Psoas muscle (tissue), 8 donors: ENCODE measurements around the gene SETBP1. TPM values are rescaled to one million over a fixed set of nuclear protein-coding genes. Genes with fewer than 3 reads are reported as not detected.

Experiments
- ATAC-seq, 4 donors: fragments of 200-7000 bp; cut with Tn5 transposase; one replicate each; pipeline ENCODE4 v1.9.1; 2020; ENCODE audit warnings: moderate library complexity in 3 of 4, mild to moderate bottlenecking in 2 of 4
- DNase-seq, 2 donors: peaks; one replicate each; pipeline ENCODE4 v3.0.0-alpha.2; 2020
- H3K27ac ChIP-seq: fragments of 200-600 bp; one replicate; pipeline ENCODE4 v1.8.0; 2022
- H3K27me3 ChIP-seq, 3 donors: fragments of 200-600 bp in 1 of 3; one replicate each; pipeline versions ENCODE4 v1.6.1 to v1.8.0; 2013 to 2022; ENCODE audit warnings: low read length in 2 of 3, mild to moderate bottlenecking in 2 of 3, moderate library complexity in 1 of 3; ENCODE audit not compliant: insufficient read depth in 3 of 3
- H3K36me3 ChIP-seq, 2 donors: fragments of 200-600 bp in 1 of 2; one replicate each; pipeline versions ENCODE4 v1.6.1 to v1.8.0; 2013 to 2022; ENCODE audit warnings: low read depth in 1 of 2, mild to moderate bottlenecking in 1 of 2, moderate library complexity in 1 of 2; ENCODE audit not compliant: insufficient read depth in 1 of 2
- H3K4me1 ChIP-seq: fragments of 200-600 bp; one replicate; pipeline ENCODE4 v1.8.0; 2022
- H3K4me3 ChIP-seq: fragments of 200-600 bp; one replicate; pipeline ENCODE4 v1.8.0; 2022; ENCODE audit warnings: mild to moderate bottlenecking
- H3K9me3 ChIP-seq: fragments of 200-600 bp; one replicate; pipeline ENCODE4 v1.8.0; 2022
- WGBS, 3 donors: extraction: QIAGEN DNeasy Blood & Tissue Kit; methylation state at CpG; one replicate each; pipeline versions ENCODE4 v1.1.6 to v1.1.7; 2013; 5-methylcytosine and 5-hydroxymethylcytosine counted together
- intact Hi-C, 2 donors: fragments of 100-400 bp; cut with DNase I; formaldehyde crosslinking; loops; one replicate each; pipeline versions ENCODE4 v1.11.0 to v1.14.2; 2022
- polyA plus RNA-seq, 3 donors: library from polyadenylated mRNA; stranded (reverse); fragments of 200-250 nt; gene quantifications; one replicate each; pipeline ENCODE4 v1.2.3, GENCODE V29; 2013
- total RNA-seq, 4 donors: library from RNA; stranded (reverse); fragmentation: NEBNext Ultra II Directional in 2 of 4; extraction: Animal tissue kit (Norgen Biotek cat#: 25700) in 2 of 4; gene quantifications; one replicate each; pipeline versions ENCODE4 v1.2.1 to v1.2.4, GENCODE V29; 2021 to 2023
- TF ChIP-seq, protein P1 (sequence below): fragments of 200-600 bp; IDR thresholded peaks from one replicate; pipeline ENCODE4 v1.8.0; 2022; ENCODE audit warnings: antibody characterized with exemption
- donor health status: healthy with polysubstance abuse.
- donor health status: DM: no; HTN: no; CAD: no; lungs with moderate emphysema.
- donor health status: Bipolar disorder and iron deficiency.
- donor health status: healthy.
- donor health status: DM: yes; HTN: yes; CAD: no.
- donor health status: DM: no; HTN: no; CAD: no.
- donor health status: DM: no; HTN: no; CAD: no.
- donor health status: DM: yes; HTN: yes; CAD: no.

The SETBP1 gene
- total and polyA plus RNA-seq, 7 donors, result 0.61 to 21.0 (median 10.5) TPM

DNA sequence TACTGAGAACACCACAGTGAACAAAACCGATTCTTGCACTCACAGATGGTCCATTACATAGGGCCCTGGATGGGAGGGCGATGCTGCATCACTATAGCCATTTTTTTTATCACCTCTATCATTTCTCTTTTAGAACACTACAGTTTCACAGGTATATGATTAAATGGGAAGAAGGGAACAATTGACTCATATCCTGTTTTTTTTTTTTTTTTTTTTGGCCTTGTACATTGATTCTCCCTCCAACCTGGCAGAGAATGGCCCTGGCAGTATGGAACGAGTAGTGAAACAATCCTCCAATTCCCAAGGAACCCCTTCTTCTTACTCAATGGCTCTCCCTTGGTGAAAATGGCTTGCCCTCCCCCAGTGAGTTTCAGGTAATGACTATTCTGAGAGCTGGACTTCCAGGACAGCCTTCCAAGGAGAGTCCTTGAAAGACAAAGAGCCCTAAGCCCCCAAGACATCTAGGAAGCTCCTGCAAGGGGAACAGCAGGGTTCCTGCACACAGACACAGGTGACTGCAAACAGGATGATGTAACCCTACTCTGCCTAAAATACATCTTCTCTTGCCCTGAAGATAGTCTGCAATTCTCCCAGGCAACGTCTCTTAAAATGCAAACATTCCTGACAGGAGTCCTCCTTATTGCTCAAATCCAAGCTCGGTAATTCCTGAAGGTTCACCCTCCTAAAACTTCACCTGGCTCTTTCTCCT lies 405.4 kb downstream of the SETBP1 start:
- Histone ChIP-seq H3K4me3 (no peak overlapping the region), H3K9me3 (no peaks in the 10 kb centered on the region), H3K36me3 (no peaks in the 10 kb centered on the region), H3K27me3 (no peaks in the 10 kb centered on the region), H3K4me1 (no peaks in the 10 kb centered on the region), H3K27ac (no peak overlapping the region)
- DNase-seq, result no peak
- no peak for ATAC-seq
- WGBS, 3 donors, result 80 to 82% (median 82%) methylated on average over 5 of the region's 5 CpGs
- TF ChIP-seq, protein P1, sequence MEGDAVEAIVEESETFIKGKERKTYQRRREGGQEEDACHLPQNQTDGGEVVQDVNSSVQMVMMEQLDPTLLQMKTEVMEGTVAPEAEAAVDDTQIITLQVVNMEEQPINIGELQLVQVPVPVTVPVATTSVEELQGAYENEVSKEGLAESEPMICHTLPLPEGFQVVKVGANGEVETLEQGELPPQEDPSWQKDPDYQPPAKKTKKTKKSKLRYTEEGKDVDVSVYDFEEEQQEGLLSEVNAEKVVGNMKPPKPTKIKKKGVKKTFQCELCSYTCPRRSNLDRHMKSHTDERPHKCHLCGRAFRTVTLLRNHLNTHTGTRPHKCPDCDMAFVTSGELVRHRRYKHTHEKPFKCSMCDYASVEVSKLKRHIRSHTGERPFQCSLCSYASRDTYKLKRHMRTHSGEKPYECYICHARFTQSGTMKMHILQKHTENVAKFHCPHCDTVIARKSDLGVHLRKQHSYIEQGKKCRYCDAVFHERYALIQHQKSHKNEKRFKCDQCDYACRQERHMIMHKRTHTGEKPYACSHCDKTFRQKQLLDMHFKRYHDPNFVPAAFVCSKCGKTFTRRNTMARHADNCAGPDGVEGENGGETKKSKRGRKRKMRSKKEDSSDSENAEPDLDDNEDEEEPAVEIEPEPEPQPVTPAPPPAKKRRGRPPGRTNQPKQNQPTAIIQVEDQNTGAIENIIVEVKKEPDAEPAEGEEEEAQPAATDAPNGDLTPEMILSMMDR, result no peak
- intact Hi-C loops, result no loop called here

DNA sequence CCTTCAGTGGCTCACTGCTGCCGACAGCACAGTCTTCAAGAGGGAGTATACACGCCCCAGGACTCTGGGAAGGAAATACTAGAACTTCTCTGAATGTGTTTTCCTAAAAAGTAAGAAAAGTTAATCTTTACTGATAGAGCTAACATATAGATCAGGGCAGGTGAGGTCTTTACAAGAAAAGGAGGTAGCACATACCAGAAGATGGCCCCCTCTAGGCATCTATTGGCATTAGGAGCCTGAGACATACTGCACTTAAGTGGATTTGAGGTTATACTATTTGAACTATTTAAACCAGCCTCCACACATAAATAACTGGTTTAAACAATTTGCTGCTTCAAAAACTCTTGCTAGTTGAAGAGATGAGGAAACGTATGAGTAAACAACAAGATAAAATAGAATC lies 406.1 kb downstream of the SETBP1 start:
- no peak for ATAC-seq
- Histone ChIP-seq H3K36me3 (no peaks in the 10 kb centered on the region), H3K4me3 (no peak overlapping the region), H3K4me1 (no peaks in the 10 kb centered on the region), H3K27ac (no peak overlapping the region), H3K9me3 (no peaks in the 10 kb centered on the region), H3K27me3 (no peaks in the 10 kb centered on the region)
- DNase-seq, result no peak
- WGBS, 3 donors, result 87 to 97% (median 88%) methylated on average over 3 of the region's 3 CpGs
- TF ChIP-seq, protein P1, result no peak
- intact Hi-C loops, result no loop called here

DNA sequence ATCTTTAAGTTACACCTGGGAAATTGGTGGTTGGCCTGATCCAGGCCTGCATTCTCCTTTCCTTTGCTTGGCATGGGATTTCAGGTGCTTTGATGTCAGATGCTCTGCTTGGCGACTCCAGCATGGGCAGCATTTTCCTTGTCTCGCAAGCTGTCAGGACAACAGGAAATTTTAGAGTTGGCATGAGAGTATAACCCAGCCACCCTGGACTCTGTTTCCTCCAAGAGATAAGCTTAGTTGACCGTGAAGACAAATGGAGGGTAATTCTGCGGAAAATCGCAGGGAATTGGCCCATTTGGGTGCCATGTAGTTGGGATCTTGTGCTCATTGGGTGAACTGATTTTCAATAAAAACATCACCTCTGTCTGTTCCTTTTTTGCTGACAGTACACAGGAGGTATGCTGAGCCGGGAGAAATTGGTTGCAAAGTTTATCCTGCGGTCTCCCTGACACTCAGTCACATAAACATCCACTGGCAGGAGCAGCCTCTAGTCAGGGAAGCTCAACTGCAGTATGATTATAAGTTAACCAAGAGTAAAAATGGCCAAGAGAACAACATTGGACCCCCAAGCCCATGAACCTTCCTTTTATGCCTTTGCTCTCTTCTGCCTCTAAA lies 409.9 kb downstream of the SETBP1 start:
- ATAC-seq (no peak), DNase-seq (no peak)
- intact Hi-C loops, result no loop called here
- Histone ChIP-seq H3K27ac (no peak overlapping the region), H3K9me3 (no peaks in the 10 kb centered on the region), H3K27me3 (no peaks in the 10 kb centered on the region), H3K36me3 (no peaks in the 10 kb centered on the region), H3K4me3 (no peak overlapping the region), H3K4me1 (no peaks in the 10 kb centered on the region)
- TF ChIP-seq, protein P1, result no peak
- 86 to 92% (median 88%) methylated on average over 7 of the region's 7 CpGs for WGBS, 3 donors

DNA sequence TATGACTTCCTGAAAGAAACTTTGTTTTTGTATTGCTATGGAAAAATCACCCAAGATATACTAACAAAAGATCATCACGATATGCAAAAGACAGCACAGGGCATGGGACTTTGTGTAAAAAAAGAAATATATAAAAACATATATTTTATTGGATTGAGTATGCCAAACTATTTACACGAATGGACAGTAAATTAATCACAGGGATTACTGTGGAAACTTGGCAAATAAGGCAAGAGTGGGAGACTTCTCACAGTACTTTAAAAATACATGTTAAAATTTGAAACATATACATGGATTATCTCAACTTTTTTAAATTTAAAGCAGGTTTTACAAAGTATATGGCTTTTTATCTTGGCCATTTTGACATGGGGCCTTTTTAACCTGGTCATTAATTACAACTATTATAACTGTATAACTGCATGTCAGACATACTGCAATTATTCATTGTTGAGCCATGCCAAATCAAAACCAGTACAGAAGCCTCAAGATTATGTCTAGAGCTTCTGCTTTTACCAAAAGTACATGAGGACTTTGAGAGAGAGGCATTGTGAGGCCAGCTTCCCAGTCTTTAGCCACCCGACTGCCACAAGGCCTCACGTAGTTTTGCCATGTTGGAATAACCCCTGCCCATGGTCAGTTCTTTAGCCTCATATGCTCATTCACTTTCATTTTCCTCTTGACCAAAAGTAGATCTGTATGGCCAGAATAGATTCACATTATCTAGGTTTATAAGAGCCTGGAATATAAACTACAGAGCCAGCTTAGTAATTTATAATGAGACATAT lies 419.8 kb downstream of the SETBP1 start:
- ATAC-seq, result no peak
- intact Hi-C loops, result no loop called here
- 82 to 84% (median 83%) methylated on average over 4 of the region's 4 CpGs for WGBS, 3 donors
- Histone ChIP-seq H3K27me3 (no peaks in the 10 kb centered on the region), H3K27ac (no peak overlapping the region), H3K9me3 (no peaks in the 10 kb centered on the region), H3K4me3 (no peak overlapping the region), H3K4me1 (no peaks in the 10 kb centered on the region), H3K36me3 (no peaks in the 10 kb centered on the region)
- TF ChIP-seq, protein P1, result no peak
- no peak for DNase-seq
